GM18867 (cell line): ENCODE results near the gene TAF3.
"Not testable (repeated sequence)": the region's sequence is repeated elsewhere in the genome, so short reads cannot be mapped to it uniquely, and the experiment has no call there.

Source experiments
- ATAC-seq: cut with Tn5 transposase; IDR thresholded peaks from one replicate; pipeline ENCODE4 v1.9.1; 2021; ENCODE audit warnings: mild to moderate bottlenecking, moderate library complexity; ENCODE audit not compliant: unreplicated experiment

The TAF3 gene

DNA sequence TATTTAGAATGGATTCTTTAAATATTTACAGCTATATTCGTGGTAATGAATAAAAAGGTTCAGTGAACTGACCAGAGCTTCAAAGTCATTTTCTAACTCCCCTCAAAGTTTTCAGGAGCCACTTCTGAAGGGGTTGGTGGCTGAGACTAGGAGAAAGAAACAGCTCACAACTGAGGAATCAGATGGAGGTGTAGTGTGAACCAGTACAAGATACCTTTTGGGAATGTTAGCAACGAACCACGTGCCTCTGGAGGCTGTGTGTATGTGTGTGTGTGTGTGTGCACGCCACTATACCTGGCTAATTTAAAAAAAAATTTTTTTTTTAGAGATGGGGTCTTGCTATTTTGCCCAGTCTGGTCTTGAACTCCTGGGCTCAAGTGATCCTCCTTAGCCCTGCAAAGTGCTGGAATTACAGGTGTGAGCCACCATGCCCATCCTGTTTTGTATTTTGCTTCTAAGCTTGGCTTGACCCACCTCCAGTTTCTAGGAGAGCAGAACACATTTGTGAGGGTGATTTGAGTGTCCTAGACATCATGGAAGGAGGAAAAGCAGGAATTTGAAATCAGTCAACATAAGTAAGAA, 9.5 kb upstream of the TAF3 start:
- no peak for ATAC-seq

DNA sequence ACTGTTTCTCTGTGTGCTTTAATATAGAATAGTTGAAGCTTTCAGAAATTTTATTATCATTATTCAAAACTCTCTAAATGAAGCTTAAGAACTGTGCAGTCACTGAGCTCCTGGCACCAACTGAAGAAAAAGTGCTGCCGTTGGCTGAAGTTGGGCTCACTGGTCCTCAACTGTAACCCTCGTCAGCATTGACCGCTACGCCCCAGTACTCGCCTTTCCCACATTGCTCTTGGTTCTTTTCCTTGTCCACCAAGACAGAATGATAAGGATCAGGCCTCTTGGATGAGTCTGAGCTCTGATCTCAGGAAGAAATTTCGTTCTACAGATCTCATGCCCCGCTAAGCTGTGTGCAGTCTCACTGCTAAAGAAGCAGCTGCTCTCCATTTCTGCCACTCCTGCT, 7.9 kb upstream of the TAF3 start:
- ATAC-seq, result no peak

DNA sequence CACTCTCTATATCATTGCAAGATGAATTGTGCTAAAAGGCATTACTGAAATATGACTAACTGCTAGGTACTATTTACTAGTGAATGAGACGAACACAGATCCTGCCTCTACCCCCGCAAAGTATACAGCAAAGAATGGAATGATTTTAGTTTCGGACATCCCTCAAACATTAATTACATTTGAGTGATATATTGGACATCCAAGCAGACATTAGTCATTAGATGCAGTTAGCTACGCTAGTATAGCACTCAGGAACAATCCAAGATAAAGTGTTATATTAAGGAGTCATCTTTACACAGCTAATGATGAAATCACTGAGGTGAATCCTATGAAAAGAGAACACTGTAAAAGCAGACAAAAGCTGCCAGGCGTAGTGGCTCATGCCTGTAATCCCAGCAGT, 7.3 kb upstream of the TAF3 start:
- ATAC-seq, result no peak

- not testable (repeated sequence) for ATAC-seq
Measured at GRCh38 chr10:7811743-7812142, 6.6 kb upstream of the TAF3 start.

GRCh38 chr10:7813481-7813880, 4.8 kb upstream of the TAF3 start:
- ATAC-seq, result no peak

- ATAC-seq, result no peak
Measured at GRCh38 chr10:7817576-7817975, 729 bp upstream of the TAF3 start.

GRCh38 chr10:7817984-7818294, 366 bp upstream of the TAF3 start:
- peak; percentile 10 for ATAC-seq

GRCh38 chr10:7819121-7819460, 786 bp downstream of the TAF3 start:
- ATAC-seq, result peak; percentile 55

GRCh38 chr10:7824251-7824650, 5.9 kb downstream of the TAF3 start:
- ATAC-seq, result no peak

GRCh38 chr10:7826971-7827370, 8.7 kb downstream of the TAF3 start:
- no peak for ATAC-seq

- ATAC-seq, result no peak
Measured at GRCh38 chr10:7829289-7829834, 11.1 kb downstream of the TAF3 start.

DNA sequence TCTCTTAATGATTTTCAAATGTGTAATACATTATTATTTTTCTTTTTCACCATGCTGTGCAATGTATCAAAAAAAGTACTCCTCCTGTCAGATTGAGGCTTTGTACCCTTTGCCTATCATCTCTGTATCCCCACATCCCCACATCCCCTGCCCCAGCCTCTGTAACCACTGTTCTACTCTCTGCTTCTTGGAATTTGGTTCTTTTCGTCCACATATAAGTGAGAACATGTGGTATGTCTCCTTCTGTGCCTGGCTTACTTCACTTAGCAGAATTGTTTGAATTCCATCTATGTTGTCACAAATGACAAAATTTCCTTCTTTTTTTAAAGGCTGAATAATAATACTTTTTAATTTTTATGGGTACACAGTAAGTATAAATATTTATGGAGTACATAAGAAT, 13.8 kb downstream of the TAF3 start:
- ATAC-seq, result no peak

- ATAC-seq, result no peak
Measured at GRCh38 chr10:7833210-7833609, 14.9 kb downstream of the TAF3 start.

DNA sequence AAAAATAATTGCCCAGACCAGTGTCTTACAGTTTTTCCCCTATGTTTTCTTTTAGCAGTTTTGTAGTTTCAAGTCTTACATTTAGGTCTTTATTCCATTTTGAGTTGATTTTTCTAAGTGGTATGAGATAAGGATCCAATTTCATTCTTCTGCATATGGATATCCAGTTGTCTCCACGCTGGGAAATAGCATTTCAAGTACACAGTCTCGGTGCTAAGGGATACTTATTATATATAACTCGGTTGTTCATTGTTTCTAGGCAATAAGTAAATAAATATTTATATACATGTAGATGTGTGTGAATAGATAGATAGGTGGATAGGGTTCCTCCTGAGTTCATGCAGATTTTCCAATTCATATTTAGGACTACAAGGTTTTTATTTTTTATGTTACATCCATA, 16.0 kb downstream of the TAF3 start:
- ATAC-seq, result no peak

DNA sequence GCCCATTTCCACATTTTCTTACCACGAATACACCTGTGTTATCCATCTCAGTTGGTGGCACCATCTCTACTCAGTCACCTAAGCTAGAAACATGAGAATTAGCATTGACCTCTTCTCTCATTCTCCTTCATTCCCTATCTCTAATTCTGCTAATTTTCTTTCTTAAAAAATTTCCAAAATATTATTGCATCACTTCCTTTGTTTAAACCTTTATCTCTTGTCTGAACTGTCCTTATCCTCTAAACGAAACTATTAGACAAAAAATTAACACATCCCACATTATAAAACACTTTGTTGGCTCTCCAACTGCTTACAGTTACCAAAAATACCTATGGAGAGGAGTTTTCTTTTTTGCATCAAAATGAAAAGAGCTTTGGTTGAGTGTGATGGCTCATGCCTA, 18.3 kb downstream of the TAF3 start:
- ATAC-seq, result no peak

- ATAC-seq, result no peak
Measured at GRCh38 chr10:7846591-7846990, 28.3 kb downstream of the TAF3 start.

GRCh38 chr10:7853226-7853842, 35.0 kb downstream of the TAF3 start:
- ATAC-seq, result no peak

DNA sequence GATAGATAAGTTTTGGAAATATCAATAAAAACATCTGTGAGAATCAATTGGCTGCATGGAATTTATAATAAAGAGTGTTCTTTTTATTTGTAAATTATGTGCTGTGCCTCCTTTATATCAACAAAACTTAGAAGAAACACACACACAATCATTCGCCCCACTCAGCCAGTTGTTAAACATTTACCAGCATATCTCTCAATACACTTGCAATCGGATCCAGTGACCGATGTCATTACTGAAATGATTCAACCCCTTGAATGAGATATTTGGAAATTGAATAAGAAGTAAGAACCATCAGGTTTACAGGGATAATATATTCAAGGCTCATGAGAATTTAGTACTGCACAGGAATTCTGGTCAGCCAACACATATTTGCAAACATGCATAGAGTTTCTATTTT, 35.6 kb downstream of the TAF3 start:
- no peak for ATAC-seq

DNA sequence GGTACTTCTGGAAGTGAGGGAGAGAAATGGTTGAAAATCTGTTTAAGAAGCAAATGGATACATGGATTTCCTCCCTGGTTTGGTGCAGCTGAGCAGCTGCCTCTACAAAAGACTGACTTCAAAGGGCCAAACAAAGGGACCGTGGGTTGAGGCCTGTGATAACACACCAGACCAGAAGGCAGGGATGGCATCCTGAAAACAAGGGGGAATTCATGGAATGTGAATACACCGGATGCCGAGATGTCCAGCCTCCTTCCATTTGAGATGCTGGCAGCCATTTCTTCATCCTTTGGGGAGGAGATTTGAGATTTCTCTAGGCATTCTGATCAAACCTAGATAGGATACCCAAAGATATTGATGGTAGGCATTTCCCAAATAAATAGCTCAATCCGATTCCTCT, 36.9 kb downstream of the TAF3 start:
- no peak for ATAC-seq

DNA sequence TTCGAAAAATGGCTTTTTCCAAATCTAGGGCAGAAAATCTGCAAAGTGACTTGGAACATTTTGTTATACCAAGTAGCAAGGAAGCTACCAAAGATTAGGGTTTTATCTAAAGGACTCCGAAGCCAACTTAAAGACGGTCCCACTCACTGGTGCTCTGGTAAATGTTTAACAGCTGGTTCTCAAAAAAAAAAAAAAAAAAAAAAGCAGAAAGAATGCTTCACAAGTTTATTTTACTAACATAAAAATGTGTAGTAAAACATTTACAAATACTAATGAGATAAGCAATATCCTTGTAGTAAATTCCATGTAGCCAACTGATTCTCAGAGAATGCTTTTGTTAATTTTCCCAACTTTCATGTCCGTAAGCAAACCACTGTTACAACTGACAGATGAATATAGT, 38.4 kb downstream of the TAF3 start:
- ATAC-seq, result no peak

DNA sequence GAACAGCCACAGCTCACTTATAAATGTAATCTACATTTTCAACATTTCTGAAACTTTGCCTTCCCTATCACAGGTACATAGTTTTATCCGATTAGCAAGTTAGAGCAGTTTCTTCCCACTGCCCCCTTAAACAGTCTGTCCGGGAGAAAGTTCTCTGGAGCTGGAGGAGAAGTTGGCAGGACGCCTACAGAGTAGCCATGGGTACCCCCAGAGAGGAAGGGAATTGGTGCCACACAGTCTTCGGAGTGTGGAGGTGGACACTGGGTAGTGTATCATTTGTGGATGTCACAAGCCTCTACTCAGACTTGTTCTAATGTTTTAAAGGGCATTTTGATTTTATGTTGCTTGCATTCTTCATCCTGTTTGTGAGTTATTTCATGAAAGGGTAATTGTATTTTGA, 39.0 kb downstream of the TAF3 start:
- no peak for ATAC-seq

- ATAC-seq, result no peak
Measured at GRCh38 chr10:7861509-7862120, 43.3 kb downstream of the TAF3 start.

DNA sequence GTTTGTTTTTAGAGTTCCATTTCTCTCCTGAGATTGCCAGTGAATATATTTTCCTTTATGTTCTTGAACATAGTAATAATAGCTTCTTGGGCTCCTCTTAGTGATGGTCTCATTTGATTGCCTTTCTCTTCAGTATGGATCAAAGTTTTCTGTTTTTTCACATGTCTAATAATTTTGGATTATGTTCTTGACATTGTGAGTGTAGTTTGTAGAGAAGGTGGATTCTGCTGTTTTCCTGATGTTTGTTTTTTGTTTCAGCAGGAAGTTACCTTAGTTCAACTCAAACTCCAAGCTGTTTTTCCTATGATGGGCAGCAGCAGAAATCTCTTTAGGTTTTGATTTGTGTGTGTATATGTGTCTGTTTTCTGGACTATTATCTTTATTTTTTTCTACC, 43.8 kb downstream of the TAF3 start:
- no peak for ATAC-seq
